GM11168 (cell line): ENCODE measurements around the gene NLGN3.

Source experiments
- in situ Hi-C: fragments of 300-500 bp; cut with MboI; formaldehyde crosslinking; loops from one replicate; pipeline ENCODE4 v1.12.0; 2022; ENCODE audit warnings: low sequenced_read_pairs; ENCODE audit not compliant: unreplicated experiment

The NLGN3 gene

DNA sequence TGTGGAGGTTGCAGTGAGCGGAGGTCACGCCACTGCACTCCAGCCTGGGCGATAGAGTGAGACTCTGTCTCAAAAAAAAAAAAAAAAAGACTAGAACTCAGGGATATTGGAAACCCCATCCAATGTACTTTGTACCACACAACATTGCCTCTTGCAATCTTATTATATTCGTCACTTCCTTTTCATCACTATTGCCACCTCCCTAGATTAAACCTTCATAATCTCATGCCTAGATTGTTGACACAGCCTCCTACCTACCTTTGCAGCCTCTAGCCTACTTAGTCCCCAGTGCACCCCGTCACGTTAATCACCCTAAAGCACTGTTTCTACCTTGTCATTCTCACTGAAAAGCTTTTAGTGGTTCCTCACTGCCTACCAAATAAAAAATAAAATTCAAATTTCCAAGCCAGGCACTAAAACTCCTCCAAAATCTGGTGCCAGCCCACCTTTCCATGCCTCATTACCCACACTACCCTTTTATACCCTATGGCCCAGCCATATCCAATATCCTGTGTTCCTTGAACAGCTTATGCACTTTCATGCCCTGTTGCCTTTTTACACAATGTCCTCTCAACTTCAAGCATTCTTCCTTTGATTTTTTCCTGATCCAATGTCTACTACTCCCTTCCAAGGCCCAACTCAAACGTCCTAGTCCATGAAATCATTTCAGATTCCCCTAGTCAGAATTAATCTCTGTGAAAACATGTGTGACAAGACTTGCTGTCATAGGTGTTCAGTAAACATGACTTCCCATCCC is 54.8 kb downstream of the NLGN3 start:
- in situ Hi-C loops = loop anchor here (5.0 kb wide), 1 partner anchor 43 kb away; no protein-coding TSS in a partner anchor

DNA sequence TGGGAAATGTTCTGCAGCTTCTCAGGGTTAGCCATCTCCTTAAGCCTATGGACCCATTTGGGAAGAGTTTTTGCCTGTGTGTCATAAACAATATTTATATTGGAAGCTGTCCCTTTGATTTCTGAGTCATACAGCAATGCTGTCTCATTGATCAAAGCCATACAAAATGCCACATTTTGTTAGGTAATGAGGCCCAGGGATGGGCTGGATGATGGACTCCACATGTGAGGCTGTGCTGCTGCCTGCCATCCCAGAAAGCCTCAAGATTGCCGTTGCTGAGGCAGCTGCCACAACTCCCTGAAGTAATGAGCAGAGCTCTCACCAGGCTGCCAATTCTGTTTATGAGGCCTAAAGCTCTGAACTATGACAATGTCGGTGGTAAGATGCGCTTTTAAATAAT is 66.2 kb downstream of the NLGN3 start:
- in situ Hi-C loops = no loop called here

DNA sequence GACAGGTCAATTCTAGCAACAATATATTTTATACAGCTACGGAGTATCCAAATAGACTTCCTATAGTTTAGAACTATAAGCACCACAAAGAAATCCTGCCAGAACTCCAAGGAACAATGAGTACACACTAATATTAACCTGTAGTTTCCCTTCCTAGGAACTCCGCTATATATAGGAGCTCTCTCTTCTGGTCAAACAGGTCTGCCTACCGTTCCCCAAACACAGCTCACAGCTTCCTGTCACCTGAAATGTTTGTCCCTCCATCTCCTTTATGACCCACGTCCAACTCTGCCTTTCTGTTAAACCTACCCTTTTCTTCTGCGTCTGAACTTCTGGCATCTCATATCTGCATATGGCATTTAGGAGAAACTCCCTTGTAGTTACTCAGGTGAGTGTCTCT is 67.9 kb downstream of the NLGN3 start:
- in situ Hi-C loops = no loop called here

DNA sequence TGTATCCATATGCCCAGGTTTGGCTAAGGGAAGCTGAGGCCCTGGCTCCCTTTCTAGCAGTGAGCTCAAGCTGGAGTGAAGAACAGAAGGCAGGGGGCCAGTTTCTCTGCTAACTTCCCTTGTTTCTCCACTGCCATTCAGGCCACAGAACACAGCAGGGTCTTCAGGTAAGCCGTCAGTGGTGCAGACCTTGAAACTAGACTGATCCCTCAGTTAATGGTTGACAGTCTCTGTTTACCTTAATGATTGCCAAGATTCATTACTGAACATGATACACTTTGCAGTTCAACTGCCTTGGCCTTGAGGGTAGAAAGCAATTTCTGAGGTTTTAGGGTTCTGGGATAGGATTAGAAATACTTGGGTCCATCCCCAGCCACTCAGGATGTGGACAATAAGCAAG is 69.5 kb downstream of the NLGN3 start:
- in situ Hi-C loops = no loop called here

DNA sequence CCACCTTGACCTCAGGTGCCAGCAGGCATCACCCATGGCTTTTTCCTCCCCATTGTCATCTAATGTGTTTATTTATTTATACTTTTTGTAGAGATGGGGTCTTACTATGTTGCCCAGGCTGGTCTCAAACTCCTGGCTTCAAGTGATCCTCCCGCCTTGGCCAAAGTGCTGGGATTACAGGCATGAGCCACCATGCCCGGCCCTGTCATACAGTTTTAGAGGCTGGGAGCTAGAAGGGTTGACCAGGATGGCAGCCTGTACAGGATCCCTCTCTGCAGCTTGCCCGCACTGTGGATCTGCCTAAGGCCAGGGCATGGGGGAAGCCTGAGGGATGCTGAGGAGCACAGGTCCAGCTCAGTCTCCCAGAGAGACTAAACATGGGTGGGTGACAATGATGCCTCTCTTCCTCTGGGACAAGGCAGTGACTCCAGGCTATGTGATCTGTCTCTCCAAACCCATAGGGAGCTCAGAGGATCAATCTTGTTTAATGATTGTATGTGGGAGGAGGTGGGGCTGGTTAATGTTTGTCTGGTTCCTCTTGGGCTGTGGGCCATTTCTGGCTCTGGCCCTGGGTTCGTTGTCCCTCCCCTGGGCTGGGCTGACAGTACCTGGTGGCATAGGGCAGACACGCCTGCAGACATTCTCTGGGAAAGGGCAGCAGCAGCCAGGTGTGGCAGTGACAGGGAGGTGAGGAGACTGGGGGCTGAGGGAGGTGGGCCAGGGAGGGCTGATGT is 70.1 kb downstream of the NLGN3 start:
- in situ Hi-C loops = no loop called here

DNA sequence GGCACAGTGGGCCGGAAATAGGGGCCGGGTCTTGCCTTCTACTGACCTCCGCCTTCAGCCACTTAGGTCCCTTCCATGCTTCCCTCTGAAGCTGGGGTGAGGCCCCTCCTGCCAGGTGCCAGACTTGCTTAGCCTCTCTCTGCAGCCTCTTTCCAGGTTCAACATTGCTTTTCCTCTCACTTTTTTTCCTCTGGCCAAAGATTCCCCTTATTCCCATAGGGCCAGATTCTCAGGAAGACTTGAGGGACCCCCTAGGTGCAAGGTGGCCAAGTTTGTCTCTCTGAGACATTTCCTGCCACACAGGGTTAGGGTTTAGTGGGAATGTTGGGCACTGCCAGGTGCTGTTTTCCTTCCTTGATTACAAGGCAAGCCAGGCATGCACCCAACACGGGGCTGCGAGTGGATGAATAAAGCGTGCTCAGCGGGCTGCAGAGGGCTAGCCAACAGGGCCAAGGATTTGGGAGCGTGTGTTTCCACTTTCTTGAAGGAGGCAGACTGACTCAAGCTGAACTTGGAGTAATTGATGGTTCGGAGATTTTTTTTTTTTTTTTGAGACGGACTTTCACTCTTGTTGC is 70.8 kb downstream of the NLGN3 start:
- in situ Hi-C loops = no loop called here

DNA sequence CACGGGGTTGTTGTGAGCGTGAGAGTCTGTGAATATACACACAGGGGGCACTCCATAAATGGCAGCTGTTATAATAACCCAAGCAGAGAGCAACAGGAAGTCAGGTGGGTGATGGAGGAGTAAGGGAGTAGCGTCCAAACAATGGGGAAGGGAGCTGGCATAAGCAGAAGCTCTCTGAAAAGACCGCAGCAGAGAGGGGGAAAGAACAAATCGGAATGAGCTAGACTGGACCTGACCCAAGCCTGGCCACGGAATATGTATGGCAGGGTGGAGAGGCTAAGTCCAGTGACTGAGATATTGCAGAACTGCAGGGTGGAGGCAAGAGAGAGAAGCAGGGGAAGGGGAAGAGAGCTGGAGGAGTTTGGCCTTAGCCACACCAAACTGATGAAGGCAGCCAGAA is 71.8 kb downstream of the NLGN3 start:
- in situ Hi-C loops = no loop called here

DNA sequence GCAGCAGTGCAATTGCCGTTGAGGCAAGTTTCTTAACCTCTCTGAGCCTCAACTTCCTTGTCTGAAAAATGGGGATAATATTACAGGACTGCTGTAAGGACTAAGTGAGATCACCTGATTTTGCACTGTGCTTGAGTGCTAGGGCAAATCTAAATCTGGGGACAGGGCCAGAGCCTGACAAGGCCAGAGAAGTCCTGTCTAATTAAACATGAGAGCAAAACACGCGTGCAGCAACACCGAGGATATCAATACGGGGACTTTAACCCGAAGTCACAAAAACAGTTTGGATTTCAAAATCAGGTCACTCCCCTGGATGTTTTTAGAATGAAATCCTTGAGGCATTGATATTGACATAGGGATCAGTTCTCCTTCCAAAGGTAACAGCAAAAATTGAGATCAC is 72.7 kb downstream of the NLGN3 start:
- in situ Hi-C loops = no loop called here
